ENCODE measurements around the gene STK39. TPM values are rescaled to one million over a fixed set of nuclear protein-coding genes. Genes with fewer than 3 reads are reported as not detected.

Gene STK39
- total RNA-seq, 1 experiment from 2014 or later = 22.1 TPM

- Histone ChIP-seq H3K9ac (ENCODE audit: extremely low read depth, insufficient read length, low read length) (no peak overlapping the region), H2BK5ac (ENCODE audit: insufficient read length, low read length) (no peak overlapping the region), H2AK5ac (ENCODE audit: insufficient read length, low read length) (no peak overlapping the region), H3K79me2 (ENCODE audit: insufficient read depth, low read length) (no peaks in the 10 kb centered on the region), H3K4ac (ENCODE audit: low read depth, low read length) (no peak overlapping the region), H2BK120ac (ENCODE audit: low read depth, low read length, poor library complexity, severe bottlenecking) (no peak overlapping the region), H3K14ac (ENCODE audit: insufficient read depth, low read length) (no peak overlapping the region), H4K91ac (ENCODE audit: insufficient read length, low read depth, low read length) (no peak overlapping the region), H3K79me1 (ENCODE audit: insufficient read depth, low read depth, low read length, poor library complexity, severe bottlenecking) (no peaks in the 10 kb centered on the region), H4K5ac (ENCODE audit: insufficient read length, low read depth, low read length) (no peak overlapping the region), H3K27ac (ENCODE audit: insufficient read length, low read depth, low read length) (no peak overlapping the region), H3K4me1 (ENCODE audit: insufficient read depth, low read length) (no peaks in the 10 kb centered on the region), H4K20me1 (ENCODE audit: control insufficient read depth, insufficient read depth, insufficient read length) (no peaks in the 10 kb centered on the region), H4K8ac (replicated peaks; ENCODE audit: insufficient read length, low read depth, low read length) (no peak overlapping the region), H3T11ph (ENCODE audit: low read length) (no peak overlapping the region), H3K23ac (ENCODE audit: insufficient read length, low read depth, low read length) (no peak overlapping the region), H3K18ac (ENCODE audit: insufficient read length, low read depth, low read length) (no peak overlapping the region), H2BK15ac (ENCODE audit: low read depth, low read length) (no peak overlapping the region), H3K56ac (ENCODE audit: insufficient read length, low read depth, low read length) (no peak overlapping the region), H3K4me2 (ENCODE audit: insufficient read depth, insufficient read length, low read length) (no peak overlapping the region), H2BK12ac (ENCODE audit: insufficient read length, low read depth, low read length) (no peak overlapping the region), H3K27me3 (ENCODE audit: insufficient read depth, low read length) (no peaks in the 10 kb centered on the region), H3K9me3 (ENCODE audit: control insufficient read depth, low read depth, low read length) (no peaks in the 10 kb centered on the region), H2BK20ac (ENCODE audit: low read depth, low read length, poor library complexity, severe bottlenecking) (no peak overlapping the region), H2AFZ (ENCODE audit: low read length) (no peak overlapping the region), H3K23me2 (ENCODE audit: insufficient read length, low read depth, low read length, poor library complexity, severe bottlenecking) (no peaks in the 10 kb centered on the region)
- no CpG with 5 or more reads among the region's 2 CpGs for WGBS (ENCODE audit: extremely low coverage, insufficient read length, low lambda C conversion rate)
- Mint-ChIP-seq H3K4me3 (no peak overlapping the region), H3K4me1 (no peaks in the 10 kb centered on the region), H3K27ac (no peak overlapping the region), H3K27me3 (ENCODE audit: low read depth) (no peaks in the 10 kb centered on the region), H3K9me3 (no peaks in the 10 kb centered on the region; a peak in 2 of 5 replicates), H3K36me3 (ENCODE audit: insufficient read depth in 1 of 3, low read depth in 3 of 3) (peaks cover under 1 to 7% (median 4%) of the 10 kb centered on the region in 3 experiments; a peak in 6 of 7 replicates)
- no peak for DNase-seq
- TF ChIP-seq CTCF (conservative IDR thresholded peaks at IDR 0.05) = no peak
Measured at GRCh38 chr2:168107322-168107721, 140.1 kb downstream of the STK39 start.
